Measurements from ENCODE around the gene SHC4.

- TF ChIP-seq CTCF (IDR thresholded peaks at IDR 0.05) (no peak), POLR2A (IDR thresholded peaks at IDR 0.05) (no peak)
Measured at GRCh38 chr15:48936666-48937065, 27.1 kb downstream of the SHC4 start.

All from lower leg skin (tissue), 3 donors.